ENCODE measurements around the gene C5orf47. TPM values are rescaled to one million over a fixed set of nuclear protein-coding genes. Genes with fewer than 3 reads are reported as not detected.

C5orf47 gene, protein sequence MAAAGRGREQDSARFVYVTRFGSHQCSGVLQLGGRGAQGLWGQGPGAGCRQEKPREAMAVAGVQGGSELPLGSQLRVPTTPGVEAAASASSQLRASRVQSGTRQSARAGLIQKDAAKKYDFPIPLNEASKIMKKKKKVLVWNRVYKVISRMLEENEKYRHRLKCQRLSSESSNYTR
- under 1 TPM; under 0.01 to 0.34 TPM for total RNA-seq

DNA sequence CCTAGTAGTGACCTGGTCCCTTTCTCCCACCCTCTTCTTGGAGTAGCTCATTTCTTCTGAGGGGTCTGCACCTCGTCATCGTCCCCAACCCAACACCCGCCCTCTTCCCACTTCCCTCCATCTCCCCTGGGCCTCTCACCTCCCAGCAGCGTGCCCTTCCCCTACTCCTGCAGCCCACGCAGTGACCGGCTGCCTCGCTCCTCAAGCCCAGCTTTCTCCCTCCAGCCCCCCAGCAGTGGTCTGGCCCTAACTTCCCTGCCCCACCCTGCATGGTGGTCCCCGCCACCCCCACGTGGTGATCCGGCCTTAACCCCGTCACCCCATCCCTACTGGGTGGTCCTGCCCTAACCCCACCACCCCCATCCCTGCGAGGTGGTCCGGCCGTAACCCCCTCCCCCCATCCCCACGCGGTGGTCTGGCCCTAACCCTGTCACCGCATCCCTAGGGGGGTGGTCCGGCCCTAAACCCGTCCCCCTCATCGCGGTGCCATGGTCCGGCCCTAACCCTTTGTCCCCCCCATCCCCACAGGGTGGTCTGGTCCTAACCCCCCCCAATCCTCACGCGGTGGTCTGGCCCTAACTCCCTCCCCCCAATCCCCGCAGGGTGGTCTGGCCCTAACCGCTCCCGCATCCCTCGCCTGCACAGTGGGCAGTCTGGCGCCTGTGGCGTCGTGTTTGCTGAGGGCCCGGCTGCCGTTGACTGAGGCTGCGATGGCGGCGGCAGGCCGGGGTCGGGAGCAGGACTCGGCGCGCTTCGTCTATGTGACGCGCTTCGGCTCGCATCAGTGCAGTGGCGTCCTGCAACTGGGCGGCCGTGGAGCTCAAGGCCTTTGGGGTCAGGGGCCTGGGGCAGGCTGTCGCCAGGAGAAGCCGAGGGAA lies at the start of gene C5orf47:
C5orf47 (plus strand) TSS at position 617 of the 878 bp plus-strand sequence; CDS start at position 711, 94 bp downstream.

DNA sequence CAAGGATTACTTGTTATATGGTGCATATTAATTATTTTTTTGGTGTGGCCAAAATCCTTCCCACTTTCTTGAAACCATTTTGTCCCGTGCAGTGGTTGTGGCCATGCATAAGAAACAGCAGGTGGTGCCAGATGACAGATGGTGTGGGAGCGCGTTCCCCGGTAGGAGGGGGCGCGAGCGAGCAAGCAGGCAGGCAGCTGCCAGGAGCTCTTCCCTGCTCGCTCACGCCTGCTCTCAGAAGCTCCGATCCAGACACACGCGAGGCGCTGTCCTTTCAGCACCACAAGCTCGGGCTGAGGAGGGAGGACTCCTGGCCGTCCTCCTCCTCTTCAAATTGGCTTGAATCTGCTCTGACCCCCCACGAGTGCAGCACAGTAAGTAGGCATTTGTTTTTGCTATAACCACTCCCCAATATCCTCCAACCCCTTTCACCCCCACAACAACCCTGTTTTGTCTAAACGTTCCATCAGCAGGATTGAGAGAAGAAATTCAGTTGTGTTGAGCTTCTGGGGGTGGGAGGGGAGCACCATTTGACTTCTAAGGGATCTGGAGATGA lies 56.6 kb downstream of the C5orf47 start, which contains the start of gene NSG2:
NSG2 (plus strand) TSS at position 237 of the 556 bp plus-strand sequence. CDS start 1,050 bp downstream, outside the sequence.

Other genes starting within 250 kb of the C5orf47 start
- 10 to 100 TPM; 42.0 to 45.3 TPM for gene CPEB4, start 100.8 kb upstream of the C5orf47 start, total RNA-seq
- gene NSG2, start 56.5 kb downstream of the C5orf47 start, total RNA-seq = not detected